Omental fat pad (tissue), 4 donors: ENCODE data around the gene PAGE3. TPM values are rescaled to one million over a fixed set of nuclear protein-coding genes. Genes with fewer than 3 reads are reported as not detected.

Experiments used
- ATAC-seq: fragments of 150-250 bp; one replicate; pipeline ENCODE4 v1.9.1; 2016; ENCODE audit warnings: mild to moderate bottlenecking, moderate library complexity; ENCODE audit not compliant: low FRiP score
- DNase-seq: peaks from one replicate; pipeline ENCODE4 v3.0.0-alpha.2; 2019; ENCODE audit warnings: low spot score
- total RNA-seq, 4 donors: library from RNA; depleted of rRNA; stranded (reverse); fragments of >200 nt; gene quantifications; one replicate each; pipeline ENCODE4 v1.1.0, GENCODE V29; 2016
- TF ChIP-seq, protein P1 (sequence below), 3 donors: fragments of 450-650 bp; IDR thresholded peaks; one replicate each; pipeline ENCODE4 v1.5.1; 2016 to 2017; ENCODE audit warnings: antibody characterized with exemption in 3 of 3, mild to moderate bottlenecking in 3 of 3, moderate library complexity in 2 of 3

The PAGE3 gene
- total RNA-seq, 4 donors from 2014 or later = not detected

DNA sequence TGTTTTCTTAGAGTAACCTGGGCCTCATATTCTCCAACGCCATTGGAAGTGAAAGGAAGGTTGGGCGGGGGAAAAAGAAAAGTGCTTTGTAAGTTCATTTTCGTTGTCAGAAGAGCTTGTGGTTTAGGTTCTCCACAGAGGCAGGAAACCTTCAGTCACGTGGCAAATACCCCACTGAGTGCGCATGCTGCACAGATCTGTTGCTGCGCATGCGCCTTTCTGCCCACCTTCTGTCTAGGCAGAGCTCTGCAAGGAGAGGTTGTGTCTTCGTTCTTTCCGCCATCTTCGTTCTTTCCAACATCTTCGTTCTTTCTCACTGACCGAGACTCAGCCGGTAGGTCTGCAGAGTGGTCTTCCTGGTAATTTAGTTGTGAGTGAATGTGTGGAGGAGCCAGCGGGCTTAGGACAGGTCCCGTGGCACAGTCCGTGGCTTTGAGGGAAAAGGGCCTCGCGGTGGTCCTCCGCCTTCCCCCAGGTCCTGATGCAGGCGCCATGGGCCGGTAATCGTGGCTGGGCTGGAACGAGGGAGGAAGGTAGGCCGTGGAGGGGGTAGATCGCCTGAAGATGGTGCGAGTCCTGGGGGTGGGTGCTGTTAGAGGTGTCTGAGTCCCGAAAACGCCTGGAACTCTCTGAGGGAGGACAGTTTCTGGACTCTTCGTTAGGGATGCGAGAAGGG lies 44.5 kb downstream of the PAGE3 start, which contains the start of gene PAGE5:
Gene PAGE5, plus strand, starts transcription at position 228 of the 676 bp plus-strand sequence. CDS start 1,037 bp downstream, outside the sequence.
- ATAC-seq (no peak), DNase-seq (no peak)
- TF ChIP-seq, protein P1, sequence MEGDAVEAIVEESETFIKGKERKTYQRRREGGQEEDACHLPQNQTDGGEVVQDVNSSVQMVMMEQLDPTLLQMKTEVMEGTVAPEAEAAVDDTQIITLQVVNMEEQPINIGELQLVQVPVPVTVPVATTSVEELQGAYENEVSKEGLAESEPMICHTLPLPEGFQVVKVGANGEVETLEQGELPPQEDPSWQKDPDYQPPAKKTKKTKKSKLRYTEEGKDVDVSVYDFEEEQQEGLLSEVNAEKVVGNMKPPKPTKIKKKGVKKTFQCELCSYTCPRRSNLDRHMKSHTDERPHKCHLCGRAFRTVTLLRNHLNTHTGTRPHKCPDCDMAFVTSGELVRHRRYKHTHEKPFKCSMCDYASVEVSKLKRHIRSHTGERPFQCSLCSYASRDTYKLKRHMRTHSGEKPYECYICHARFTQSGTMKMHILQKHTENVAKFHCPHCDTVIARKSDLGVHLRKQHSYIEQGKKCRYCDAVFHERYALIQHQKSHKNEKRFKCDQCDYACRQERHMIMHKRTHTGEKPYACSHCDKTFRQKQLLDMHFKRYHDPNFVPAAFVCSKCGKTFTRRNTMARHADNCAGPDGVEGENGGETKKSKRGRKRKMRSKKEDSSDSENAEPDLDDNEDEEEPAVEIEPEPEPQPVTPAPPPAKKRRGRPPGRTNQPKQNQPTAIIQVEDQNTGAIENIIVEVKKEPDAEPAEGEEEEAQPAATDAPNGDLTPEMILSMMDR (IDR thresholded peaks at IDR 0.05) = no peak

DNA sequence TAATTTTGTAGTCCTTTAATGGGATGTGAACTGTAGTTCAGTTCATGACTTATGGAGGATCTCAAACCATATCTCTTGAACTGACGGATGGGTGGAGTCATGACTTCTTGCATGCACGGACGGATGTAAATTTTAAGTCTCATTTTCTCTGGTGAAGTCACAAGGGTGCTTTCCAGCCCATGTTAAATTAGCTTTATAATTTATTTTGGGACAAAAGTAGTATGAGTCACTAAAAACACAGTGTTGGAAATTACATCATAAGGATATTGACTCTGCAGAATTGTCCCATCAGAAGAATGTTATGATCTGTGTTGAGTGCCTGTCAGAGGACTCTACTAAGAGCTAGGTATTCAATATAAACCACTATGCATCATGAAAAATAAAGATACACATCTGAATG lies 51.3 kb downstream of the PAGE3 start:
- no peak for ATAC-seq
- TF ChIP-seq, protein P1 (IDR thresholded peaks at IDR 0.05) = no peak
- DNase-seq = no peak

DNA sequence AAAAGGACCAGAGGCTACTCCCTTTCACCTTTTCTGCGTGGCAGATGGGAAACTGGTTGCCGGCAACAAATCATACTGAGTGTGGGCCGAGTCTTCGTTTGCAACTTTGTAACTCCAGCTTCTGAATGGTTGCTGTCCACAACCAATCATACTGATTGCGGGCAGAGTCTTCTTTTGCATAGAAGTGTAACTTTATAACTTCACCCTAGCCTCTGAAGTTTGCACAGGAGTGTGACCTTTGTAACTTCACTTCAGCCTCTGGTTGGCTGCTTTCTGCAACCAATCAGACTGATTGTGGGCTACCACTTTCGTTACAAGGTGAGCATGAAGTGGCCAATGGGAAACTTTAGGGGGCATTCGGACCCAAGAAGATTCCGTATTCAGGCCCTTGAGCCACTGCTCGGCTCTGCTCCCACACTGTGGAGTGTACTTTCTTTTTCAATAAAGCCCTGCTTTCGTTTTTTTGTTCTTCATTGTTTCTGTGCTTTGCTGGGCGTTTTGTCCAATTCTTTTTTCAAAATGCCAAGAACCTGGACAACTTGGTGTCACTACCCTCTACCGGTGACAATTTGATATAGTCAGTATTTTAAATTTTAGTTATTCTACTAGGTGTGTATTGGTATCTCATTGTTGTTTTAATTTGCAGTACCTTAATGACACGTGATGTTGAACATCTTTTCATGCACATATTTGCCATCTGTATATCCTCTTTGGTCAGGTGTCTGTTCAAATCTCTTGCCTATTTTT lies 53.6 kb downstream of the PAGE3 start:
- TF ChIP-seq, protein P1 (IDR thresholded peaks at IDR 0.05) = no peak
- DNase-seq (no peak), ATAC-seq (no peak)

Other genes starting within 250 kb of the PAGE3 start
- 1 to 10 TPM in 3 of 4 donors, under 1 TPM in 1; 0.74 to 4.6 (median 1.2) TPM for gene ALAS2, start 233.9 kb downstream of the PAGE3 start, total RNA-seq
- gene PAGE2B, start 189.9 kb downstream of the PAGE3 start, total RNA-seq = not detected
- not detected for gene PAGE2, start 175.9 kb downstream of the PAGE3 start, total RNA-seq
- not detected for gene PAGE5, start 44.6 kb downstream of the PAGE3 start, total RNA-seq
- gene MAGEH1, start 187.2 kb upstream of the PAGE3 start, total RNA-seq = 10 to 100 TPM; 16.0 to 38.0 (median 30.5) TPM
- gene USP51, start 224.9 kb upstream of the PAGE3 start, total RNA-seq = 1 to 10 TPM; 1.1 to 2.7 (median 1.7) TPM